H7 (cell line): Measurements from ENCODE around the gene ACTR5. TPM values are rescaled to one million over a fixed set of nuclear protein-coding genes. Genes with fewer than 3 reads are reported as not detected.

ENCODE experiments used
- DNase-seq: peaks from one replicate; pipeline ENCODE4 v3.0.0; 2012
- H3K27me3 ChIP-seq: 2 replicates; pipeline ENCODE4 v1.6.0; 2011; ENCODE audit warnings: mild to moderate bottlenecking, low read length; ENCODE audit not compliant: control insufficient read depth, insufficient read depth
- H3K36me3 ChIP-seq: replicated peaks from 2 replicates; pipeline ENCODE4 v1.5.1; 2011; ENCODE audit warnings: low read length; ENCODE audit not compliant: control insufficient read depth, insufficient read depth
- H3K4me3 ChIP-seq: 2 replicates; pipeline ENCODE4 v1.5.1; 2011; ENCODE audit warnings: low read depth, mild to moderate bottlenecking, control low read depth, low read length, moderate library complexity; ENCODE audit not compliant: insufficient read depth
- total RNA-seq: library from RNA; depleted of rRNA; stranded (reverse); fragments of >200 nt; shearing (Covaris generic); gene quantifications from 2 replicates; pipeline ENCODE4 v1.2.3, GENCODE V29; 2014

ACTR5 gene
- total RNA-seq, 1 experiment from 2014 or later = 16.0 TPM

DNA sequence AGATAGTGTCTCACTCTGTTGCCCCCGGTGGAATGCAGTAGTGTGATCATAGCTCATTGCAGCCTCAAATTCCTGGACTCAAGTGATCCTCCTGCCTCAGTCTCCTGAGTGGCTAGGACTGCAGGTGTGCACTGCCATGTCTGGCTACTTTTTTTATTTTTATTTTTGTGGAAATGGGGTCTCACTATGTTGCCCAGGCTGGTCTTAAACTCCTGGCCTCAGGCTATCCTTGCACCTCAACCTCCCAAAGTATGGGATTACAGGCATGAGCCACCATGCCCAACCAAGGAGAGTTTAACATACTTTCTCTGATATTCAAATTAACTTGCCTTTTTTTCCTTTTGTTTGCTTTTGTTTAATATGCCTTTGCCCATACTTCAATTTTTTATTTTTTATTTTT, 10.4 kb upstream of the ACTR5 start:
- DNase-seq = no peak
- Histone ChIP-seq H3K27me3 (peaks cover 15% of the 10 kb centered on the region), H3K36me3 (no peaks in the 10 kb centered on the region), H3K4me3 (no peak overlapping the region)

GRCh38 chr20:38745757-38746156, 2.5 kb upstream of the ACTR5 start:
- no peak overlapping the region for H3K4me3 ChIP-seq
- H3K27me3 ChIP-seq = peaks cover 9% of the 10 kb centered on the region
- DNase-seq = no peak
- H3K36me3 ChIP-seq = no peaks in the 10 kb centered on the region

GRCh38 chr20:38747495-38748096, 664 bp upstream of the ACTR5 start:
- Histone ChIP-seq H3K4me3 (peak overlapping the region; percentile 19; the same call in 1 of the 2 replicates), H3K36me3 (peaks cover 4% of the 10 kb centered on the region), H3K27me3 (peaks cover 7% of the 10 kb centered on the region)
- DNase-seq = no peak

GRCh38 chr20:38748861-38749149, 545 bp downstream of the ACTR5 start:
- peaks cover 6% of the 10 kb centered on the region for H3K36me3 ChIP-seq
- H3K4me3 ChIP-seq = peak overlapping the region; percentile 86
- DNase-seq = peak; percentile 90
- H3K27me3 ChIP-seq = peaks cover 7% of the 10 kb centered on the region

GRCh38 chr20:38751360-38751976, 3.2 kb downstream of the ACTR5 start:
- Histone ChIP-seq H3K36me3 (peaks cover 13% of the 10 kb centered on the region), H3K4me3 (no peak overlapping the region), H3K27me3 (peaks cover 6% of the 10 kb centered on the region)
- DNase-seq = peak; percentile 62

DNA sequence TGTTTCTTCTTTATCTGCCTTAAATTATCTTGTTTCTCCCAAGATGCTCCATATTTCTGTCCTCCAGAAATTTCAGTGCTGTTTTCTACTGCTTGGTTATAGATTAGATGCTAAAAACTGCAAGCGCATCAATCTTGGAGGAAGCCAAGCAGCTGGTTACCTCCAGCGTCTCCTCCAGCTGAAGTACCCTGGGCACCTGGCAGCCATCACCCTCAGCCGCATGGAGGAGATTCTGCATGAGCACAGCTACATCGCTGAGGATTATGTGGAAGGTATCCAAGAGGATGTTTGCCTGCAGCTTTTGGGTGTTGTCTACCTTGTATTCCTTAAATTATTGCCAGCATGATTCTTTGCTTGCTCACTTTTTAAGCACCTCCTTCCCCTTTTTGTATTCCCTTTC, 3.8 kb downstream of the ACTR5 start:
- Histone ChIP-seq H3K36me3 (peaks cover 13% of the 10 kb centered on the region), H3K4me3 (no peak overlapping the region), H3K27me3 (peaks cover 4% of the 10 kb centered on the region)
- DNase-seq = no peak

GRCh38 chr20:38754924-38755323, 6.7 kb downstream of the ACTR5 start:
- H3K36me3 ChIP-seq = peaks cover 16% of the 10 kb centered on the region
- H3K27me3 ChIP-seq = no peaks in the 10 kb centered on the region
- no peak overlapping the region for H3K4me3 ChIP-seq
- no peak for DNase-seq

DNA sequence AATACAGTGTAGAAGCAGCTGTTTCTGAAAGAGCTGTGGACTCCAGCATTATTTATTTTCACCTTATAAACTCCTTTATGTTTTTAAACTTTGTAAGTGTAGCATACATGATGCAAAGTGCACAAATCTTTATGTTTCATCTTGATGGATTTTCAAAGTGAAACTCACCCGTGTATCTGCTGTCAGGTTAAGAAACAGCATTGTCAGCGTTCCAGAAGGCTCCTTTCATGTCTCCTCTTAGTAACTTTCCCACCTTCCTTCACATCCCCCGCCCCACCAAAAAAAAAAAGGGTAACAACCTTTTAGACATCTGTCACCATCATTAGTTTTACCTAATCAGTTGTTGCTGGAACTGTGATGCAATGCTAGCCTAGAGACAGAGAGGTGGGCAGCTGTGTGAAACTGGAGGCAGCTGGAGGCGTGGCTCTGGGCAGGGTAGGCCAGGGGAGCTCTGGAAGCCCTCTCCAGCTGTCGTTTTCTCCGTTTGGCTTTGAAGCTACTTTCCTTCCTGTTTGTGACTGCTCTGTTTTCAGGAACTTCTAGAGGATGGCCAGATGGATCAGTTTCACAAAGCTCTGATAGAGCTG, 7.2 kb downstream of the ACTR5 start:
- Histone ChIP-seq H3K36me3 (peaks cover 17% of the 10 kb centered on the region), H3K27me3 (no peaks in the 10 kb centered on the region), H3K4me3 (no peak overlapping the region)
- DNase-seq = no peak

GRCh38 chr20:38757145-38757775, 9.0 kb downstream of the ACTR5 start:
- DNase-seq = no peak
- Histone ChIP-seq H3K27me3 (no peaks in the 10 kb centered on the region), H3K36me3 (peaks cover 19% of the 10 kb centered on the region), H3K4me3 (no peak overlapping the region)

DNA sequence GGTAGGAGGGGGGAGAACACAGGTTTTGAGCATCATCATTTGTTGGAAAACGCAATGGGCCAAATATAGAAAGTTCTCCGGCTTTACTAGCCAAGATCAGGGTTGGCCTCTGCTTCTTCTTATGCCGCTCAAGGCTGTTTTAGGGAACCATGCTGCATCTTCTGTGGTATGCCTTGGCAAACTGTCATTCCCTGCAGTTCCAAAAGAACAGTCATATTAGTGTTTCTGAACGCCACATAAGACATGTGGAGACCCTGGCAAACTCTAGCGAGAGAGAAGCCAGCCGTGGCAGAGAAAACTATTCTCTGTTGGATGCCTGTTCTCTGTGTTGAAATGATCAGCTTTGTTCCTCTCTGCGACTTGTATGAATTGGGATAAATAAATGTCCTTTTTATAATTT, 10.8 kb downstream of the ACTR5 start:
- no peak overlapping the region for H3K4me3 ChIP-seq
- H3K27me3 ChIP-seq = no peaks in the 10 kb centered on the region
- H3K36me3 ChIP-seq = peaks cover 20% of the 10 kb centered on the region
- DNase-seq = no peak

DNA sequence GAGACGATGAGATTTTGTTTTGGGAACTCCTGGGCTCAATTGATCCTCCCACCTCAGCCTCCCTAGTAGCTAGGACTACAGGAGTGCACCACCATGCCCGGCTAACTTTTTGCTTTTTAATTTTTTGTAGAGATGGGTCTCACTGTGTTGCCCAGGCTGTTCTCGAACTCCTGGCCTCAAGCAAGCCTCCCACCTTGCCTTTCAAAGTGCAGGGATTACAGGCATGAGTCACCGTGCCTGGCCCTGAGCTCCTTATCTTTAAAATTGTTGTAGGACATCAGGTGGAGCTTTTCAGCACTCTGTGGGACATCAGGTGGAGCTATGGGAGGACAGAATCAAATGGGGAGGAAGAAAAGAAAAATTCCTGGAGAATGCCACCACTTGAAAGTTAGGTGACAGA, 12.7 kb downstream of the ACTR5 start:
- Histone ChIP-seq H3K36me3 (peaks cover 17% of the 10 kb centered on the region), H3K4me3 (no peak overlapping the region), H3K27me3 (no peaks in the 10 kb centered on the region)
- no peak for DNase-seq

DNA sequence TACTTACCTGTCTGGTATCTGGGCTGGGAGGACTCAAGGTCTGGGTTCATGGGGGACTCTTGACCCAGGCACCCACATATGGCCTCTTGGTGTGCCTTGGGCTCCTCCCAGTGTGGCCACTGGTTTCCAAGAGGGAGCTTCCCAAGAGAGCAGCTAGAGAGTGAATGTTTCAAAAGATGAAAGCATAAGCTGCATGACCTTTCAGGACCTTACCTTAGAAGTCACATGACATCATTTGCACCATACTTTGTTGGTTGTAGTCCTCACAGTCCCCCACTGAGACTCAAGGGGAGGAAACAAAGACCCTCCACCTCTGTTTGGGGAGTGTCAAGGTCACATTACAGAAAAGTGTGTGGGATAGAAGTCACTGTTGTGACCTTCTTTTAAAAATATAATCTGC, 13.9 kb downstream of the ACTR5 start:
- Histone ChIP-seq H3K27me3 (no peaks in the 10 kb centered on the region), H3K36me3 (peaks cover 16% of the 10 kb centered on the region), H3K4me3 (no peak overlapping the region)
- no peak for DNase-seq

DNA sequence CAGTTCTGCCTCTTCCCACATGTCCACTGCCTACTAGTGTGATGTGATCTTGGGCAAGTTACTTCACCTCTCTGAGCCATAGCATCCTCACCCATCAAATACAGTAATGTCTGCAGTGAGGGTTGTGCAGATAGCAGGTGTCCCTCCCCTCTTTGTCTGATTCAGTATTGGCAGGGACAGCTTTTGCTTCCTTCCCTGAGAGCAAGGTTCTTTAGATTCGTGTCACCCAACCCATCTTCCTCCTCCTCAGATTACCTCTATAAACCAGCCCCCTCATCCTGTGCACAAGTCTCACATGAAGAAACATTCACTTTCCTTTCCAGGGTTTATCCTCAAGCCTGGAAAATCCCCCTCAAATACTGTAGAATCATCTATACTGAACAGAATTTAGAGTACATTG, 15.4 kb downstream of the ACTR5 start:
- no peaks in the 10 kb centered on the region for H3K27me3 ChIP-seq
- H3K4me3 ChIP-seq = no peak overlapping the region
- DNase-seq = no peak
- H3K36me3 ChIP-seq = peaks cover 20% of the 10 kb centered on the region

GRCh38 chr20:38764567-38765318, 16.5 kb downstream of the ACTR5 start:
- no peaks in the 10 kb centered on the region for H3K27me3 ChIP-seq
- no peak overlapping the region for H3K4me3 ChIP-seq
- peaks cover 20% of the 10 kb centered on the region for H3K36me3 ChIP-seq
- DNase-seq = no peak

DNA sequence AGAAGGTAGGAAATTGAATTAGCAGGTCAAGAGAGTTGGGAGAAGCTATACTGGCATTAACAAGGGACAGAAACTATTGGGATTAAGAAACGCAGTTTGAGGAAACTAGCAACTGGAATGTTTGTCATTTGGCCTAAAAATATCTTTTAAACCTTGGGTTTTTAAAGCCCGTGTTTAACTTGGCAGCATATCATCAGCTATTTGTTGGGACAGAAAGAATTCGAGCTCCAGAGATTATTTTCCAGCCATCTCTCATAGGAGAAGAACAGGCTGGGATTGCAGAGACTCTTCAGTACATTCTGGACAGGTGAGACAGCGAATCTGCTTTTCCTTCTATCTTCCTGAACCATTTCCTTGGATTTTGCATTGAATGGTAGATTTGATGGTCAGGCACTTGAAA, 17.8 kb downstream of the ACTR5 start:
- Histone ChIP-seq H3K36me3 (peaks cover 16% of the 10 kb centered on the region), H3K27me3 (no peaks in the 10 kb centered on the region), H3K4me3 (no peak overlapping the region)
- DNase-seq = no peak
